Measurements from ENCODE around the gene HMGA1.

The HMGA1 gene

GRCh38 chr6:34292954-34293353 is 56.3 kb downstream of the HMGA1 start:
- DNase-seq (ENCODE audit: low read depth): no peak

- DNase-seq (ENCODE audit: low read depth): peak; percentile 4
Observed at GRCh38 chr6:34295721-34296120, 59.0 kb downstream of the HMGA1 start.
